IMR-90 (cell line): ENCODE measurements around the gene ESPL1. TPM values are rescaled to one million over a fixed set of nuclear protein-coding genes. Genes with fewer than 3 reads are reported as not detected.

Source experiments
- ATAC-seq: fragments of 200-7000 bp; cut with Tn5 transposase; 2 replicates; pipeline ENCODE4 v1.9.1; 2020; ENCODE audit warnings: low read depth, mild to moderate bottlenecking, moderate library complexity
- BruUV-seq: library from RNA; stranded (reverse); fragments of 400-500 nt; replicated peaks from 2 replicates; lab custom pipeline; 2021; lab: Mats Ljungman, UMichigan
- CTCF ChIA-PET: fragments of 300-600 bp; formaldehyde crosslinking; extraction: SDS; loops from one replicate; lab custom pipeline; 2021; ENCODE audit warnings: antibody characterized with exemption; lab: Yijun Ruan, JAX
- POLR2A ChIA-PET: fragments of 300-600 bp; sonication (Branson Sonifier 250); formaldehyde crosslinking; loops from one replicate; lab custom pipeline; 2022; ENCODE audit warnings: antibody characterized with exemption; ENCODE audit not compliant: unreplicated experiment; lab: Charles Lee
- DNase-seq: peaks from one replicate; pipeline ENCODE4 v3.0.0; 2013
- H2AFZ ChIP-seq: replicated peaks from 2 replicates; pipeline ENCODE3; 2013; ENCODE audit warnings: low read length, mild to moderate bottlenecking; ENCODE audit not compliant: poor library complexity
- H2AK5ac ChIP-seq: 2 replicates; pipeline ENCODE4 v1.6.1; 2013; ENCODE audit warnings: low read depth, low read length, inconsistent platforms
- H2AK9ac ChIP-seq: replicated peaks from 2 replicates; pipeline ENCODE3; 2013; ENCODE audit warnings: mild to moderate bottlenecking, low read depth, low read length, moderate library complexity; ENCODE audit not compliant: poor library complexity
- H2BK120ac ChIP-seq: 2 replicates; pipeline ENCODE4 v1.6.1; 2013; ENCODE audit warnings: low read depth, low read length, inconsistent platforms
- H2BK15ac ChIP-seq: 3 replicates; pipeline ENCODE4 v1.6.1; 2013; ENCODE audit warnings: low read depth, low read length, inconsistent platforms
- H2BK20ac ChIP-seq: 2 replicates; pipeline ENCODE4 v1.6.1; 2013; ENCODE audit warnings: low read depth, mild to moderate bottlenecking, inconsistent platforms, low read length, moderate library complexity
- H2BK5ac ChIP-seq: 2 replicates; pipeline ENCODE4 v1.6.1; 2013; ENCODE audit warnings: mild to moderate bottlenecking, low read depth, low read length, inconsistent platforms; ENCODE audit not compliant: poor library complexity, severe bottlenecking
- H3K14ac ChIP-seq: replicated peaks from 2 replicates; pipeline ENCODE4 v1.6.1; 2013; ENCODE audit warnings: low read depth, low read length, inconsistent platforms
- H3K18ac ChIP-seq: 2 replicates; pipeline ENCODE4 v1.6.1; 2013; ENCODE audit warnings: low read depth, low read length, control low read depth
- H3K23ac ChIP-seq: 2 replicates; pipeline ENCODE4 v1.6.1; 2013; ENCODE audit warnings: low read depth, low read length, inconsistent platforms
- H3K27ac ChIP-seq: 2 replicates; pipeline ENCODE4 v1.5.1; 2013; ENCODE audit warnings: mild to moderate bottlenecking, control low read depth, low read length; ENCODE audit not compliant: insufficient read depth
- H3K27me3 ChIP-seq: 2 replicates; pipeline ENCODE4 v1.6.1; 2013; ENCODE audit warnings: low read length; ENCODE audit not compliant: control insufficient read depth, insufficient read depth
- H3K36me3 ChIP-seq: 2 replicates; pipeline ENCODE4 v1.6.1; 2013; ENCODE audit warnings: low read length, mixed read lengths; ENCODE audit not compliant: control insufficient read depth, insufficient read depth
- H3K4ac ChIP-seq: 2 replicates; pipeline ENCODE4 v1.6.1; 2013; ENCODE audit warnings: low read depth, low read length, inconsistent platforms
- H3K4me1 ChIP-seq: 2 replicates; pipeline ENCODE4 v1.6.1; 2013; ENCODE audit warnings: low read length, mixed read lengths; ENCODE audit not compliant: control insufficient read depth, insufficient read depth
- H3K4me2 ChIP-seq: 2 replicates; pipeline ENCODE4 v1.6.1; 2013; ENCODE audit warnings: low read depth, mild to moderate bottlenecking, control low read depth, low read length, moderate library complexity
- H3K4me3 ChIP-seq: 2 replicates; pipeline ENCODE4 v1.5.1; 2013; ENCODE audit warnings: low read depth, mild to moderate bottlenecking, control low read depth, low read length, moderate library complexity; ENCODE audit not compliant: insufficient read depth
- H3K56ac ChIP-seq: 2 replicates; pipeline ENCODE4 v1.6.1; 2013; ENCODE audit warnings: low read length, inconsistent platforms; ENCODE audit not compliant: insufficient read depth; ENCODE audit errors: extremely low read depth
- H3K79me1 ChIP-seq, 2 experiments: 2 replicates each; pipeline ENCODE4 v1.6.1; 2013; ENCODE audit warnings: low read length in 2 of 2, inconsistent platforms in 1 of 2, low read depth in 1 of 2
- H3K9ac ChIP-seq: 2 replicates; pipeline ENCODE4 v1.6.1; 2013; ENCODE audit warnings: low read depth, low read length, control low read depth
- H3K9me1 ChIP-seq: 2 replicates; pipeline ENCODE4 v1.6.1; 2013; ENCODE audit warnings: low read length, inconsistent platforms; ENCODE audit not compliant: insufficient read depth
- H3K9me3 ChIP-seq: 2 replicates; pipeline ENCODE4 v1.6.1; 2013; ENCODE audit warnings: low read length; ENCODE audit not compliant: control insufficient read depth, insufficient read depth
- H4K20me1 ChIP-seq: 2 replicates; pipeline ENCODE4 v1.6.1; 2013; ENCODE audit warnings: low read length, inconsistent platforms; ENCODE audit not compliant: insufficient read depth
- H4K5ac ChIP-seq: 2 replicates; pipeline ENCODE4 v1.6.1; 2013; ENCODE audit warnings: mild to moderate bottlenecking, low read depth, low read length, control low read depth
- H4K8ac ChIP-seq, 2 experiments: 2 replicates each; pipeline ENCODE4 v1.6.1; 2013; ENCODE audit warnings: low read depth in 2 of 2, low read length in 2 of 2, control low read depth in 1 of 2, inconsistent platforms in 1 of 2
- H4K91ac ChIP-seq: 2 replicates; pipeline ENCODE4 v1.6.1; 2013; ENCODE audit warnings: low read depth, low read length, inconsistent platforms; ENCODE audit not compliant: insufficient read depth
- BHLHE40 ChIP-seq: fragments of 150-350 bp; IDR thresholded peaks from 2 replicates; pipeline ENCODE4 v1.6.1; 2016; ENCODE audit warnings: mild to moderate bottlenecking, low read depth, low read length
- RFX5 ChIP-seq: IDR thresholded peaks from 2 replicates; pipeline ENCODE4 v1.8.0; 2012; ENCODE audit warnings: low read depth, mild to moderate bottlenecking, low read length, moderate library complexity
- SMC3 ChIP-seq: fragments of 150-350 bp; IDR thresholded peaks from 2 replicates; pipeline ENCODE4 v1.6.1; 2016; ENCODE audit warnings: low read depth, mild to moderate bottlenecking, antibody characterized with exemption, low read length, moderate library complexity
- WGBS, 2 experiments: methylation state at CpG; one replicate each; pipeline versions ENCODE4 v1.1.5 to v1.1.7; 2013; ENCODE audit warnings: missing lambda C conversion rate in 2 of 2; ENCODE audit not compliant: insufficient read length in 1 of 2; ENCODE audit errors: extremely low coverage in 2 of 2; 5-methylcytosine and 5-hydroxymethylcytosine counted together
- dilution Hi-C: fragments of 300-500 bp; cut with HindIII; formaldehyde crosslinking; loops from one replicate; pipeline ENCODE4 v1.14.3; 2018; ENCODE audit warnings: low sequenced_read_pairs; ENCODE audit not compliant: unreplicated experiment
- in situ Hi-C: fragments of 300-500 bp; cut with MboI; formaldehyde crosslinking; loops from 3 replicates; pipeline ENCODE4 v1.14.3; 2019; ENCODE audit warnings: low sequenced_read_pairs, inconsistent platforms, mixed read lengths
- intact Hi-C: fragments of 100-400 bp; cut with micrococcal nuclease; formaldehyde crosslinking; loops from 2 replicates; pipeline ENCODE4 v1.10.0; 2022
- polyA plus RNA-seq, 3 experiments: library from polyadenylated mRNA; depleted of rRNA; stranded (reverse); fragments of >200 nt; gene quantifications; 2 replicates each; pipeline ENCODE4 v1.2.3, GENCODE V29; 2012; ENCODE audit warnings: low replicate concordance in 1 of 3
- total RNA-seq: library from RNA; depleted of rRNA; stranded (reverse); fragments of >200 nt; gene quantifications from 2 replicates; pipeline ENCODE4 v1.2.3, GENCODE V29; 2012

The ESPL1 gene
- total and polyA plus RNA-seq, 2 of the 4 experiments (the other 2 are of a cell fraction), result 6.5 to 9.2 TPM

GRCh38 chr12:53225635-53226424, 42.3 kb upstream of the ESPL1 start:
- TF ChIP-seq SMC3 (no peak), BHLHE40 (no peak), RFX5 (no peak)
- dilution Hi-C loops (no loop called here), intact Hi-C loops (no loop called here), in situ Hi-C loops (no loop called here)
- no peak for DNase-seq
- Histone ChIP-seq H3K4me2 (no peak overlapping the region), H3K36me3 (peaks cover 4% of the 10 kb centered on the region; the same call in 1 of the 2 replicates), H3K9me1 (peaks cover 28% of the 10 kb centered on the region), H2BK20ac (no peak overlapping the region), H3K9me3 (no peaks in the 10 kb centered on the region), H3K27me3 (no peaks in the 10 kb centered on the region), H3K9ac (no peak overlapping the region), H3K14ac (no peak overlapping the region), H3K56ac (no peak overlapping the region), H3K27ac (no peak overlapping the region), H3K79me1 (peaks cover 0 to 40% of the 10 kb centered on the region in 2 experiments; a peak in 2 of 4 replicates), H2AK5ac (no peak overlapping the region; the same call in 1 of the 2 replicates), H2AK9ac (no peak overlapping the region), H4K91ac (no peak overlapping the region), H2BK120ac (no peak overlapping the region), H2AFZ (no peak overlapping the region), H3K4me3 (no peak overlapping the region), H3K4ac (no peak overlapping the region), H4K8ac (no peak overlapping the region), H2BK5ac (no peak overlapping the region), H4K5ac (no peak overlapping the region), H3K23ac (no peak overlapping the region), H3K4me1 (peaks cover 32% of the 10 kb centered on the region), H2BK15ac (no peak overlapping the region), H3K18ac (no peak overlapping the region), H4K20me1 (no peaks in the 10 kb centered on the region; the same call in 1 of the 2 replicates)
- WGBS, 2 experiments, result no CpG with 5 or more reads among the region's 10 CpGs
- POLR2A ChIA-PET, result no interaction called here
- CTCF ChIA-PET, result no interaction called here
- no peak for ATAC-seq
- BruUV-seq, result no TSS peak
